H9 (cell line): ENCODE results near the gene TMEM52B. TPM values are rescaled to one million over a fixed set of nuclear protein-coding genes. Genes with fewer than 3 reads are reported as not detected.

Experiments used
- DNase-seq: peaks from one replicate; pipeline ENCODE4 v3.0.0-alpha.2; 2017
- H2AFZ ChIP-seq: one replicate; pipeline ENCODE4 v1.6.1; 2013; ENCODE audit warnings: mild to moderate bottlenecking, low read length, control low read depth, moderate library complexity
- H2AK5ac ChIP-seq: 2 replicates; pipeline ENCODE4 v1.6.1; 2013; ENCODE audit warnings: low read length, control low read depth, mixed read lengths; ENCODE audit not compliant: insufficient read length
- H2BK120ac ChIP-seq: one replicate; pipeline ENCODE4 v1.6.1; 2013; ENCODE audit warnings: low read depth, mild to moderate bottlenecking, low read length, control low read depth, inconsistent platforms; ENCODE audit not compliant: poor library complexity, severe bottlenecking
- H2BK12ac ChIP-seq: 2 replicates; pipeline ENCODE4 v1.6.1; 2013; ENCODE audit warnings: low read length, control low read depth, mixed read lengths, low read depth; ENCODE audit not compliant: insufficient read length
- H2BK15ac ChIP-seq: 2 replicates; pipeline ENCODE4 v1.6.1; 2013; ENCODE audit warnings: low read depth, low read length, control low read depth
- H2BK20ac ChIP-seq: one replicate; pipeline ENCODE4 v1.6.1; 2013; ENCODE audit warnings: low read depth, mild to moderate bottlenecking, low read length, control low read depth, inconsistent platforms; ENCODE audit not compliant: poor library complexity, severe bottlenecking
- H2BK5ac ChIP-seq: 2 replicates; pipeline ENCODE4 v1.6.1; 2013; ENCODE audit warnings: low read length, control low read depth, mixed read lengths; ENCODE audit not compliant: insufficient read length
- H3K14ac ChIP-seq: 2 replicates; pipeline ENCODE4 v1.6.1; 2013; ENCODE audit warnings: low read length, control low read depth; ENCODE audit not compliant: insufficient read depth
- H3K18ac ChIP-seq: 2 replicates; pipeline ENCODE4 v1.6.1; 2013; ENCODE audit warnings: low read depth, mild to moderate bottlenecking, mixed read lengths, low read length, control low read depth; ENCODE audit not compliant: insufficient read length
- H3K23ac ChIP-seq: 2 replicates; pipeline ENCODE4 v1.6.1; 2013; ENCODE audit warnings: low read length, control low read depth, mixed read lengths, low read depth; ENCODE audit not compliant: insufficient read length
- H3K23me2 ChIP-seq: 2 replicates; pipeline ENCODE4 v1.6.1; 2013; ENCODE audit warnings: low read depth, mild to moderate bottlenecking, mixed read lengths, low read length, control low read depth; ENCODE audit not compliant: insufficient read length, poor library complexity, severe bottlenecking
- H3K27ac ChIP-seq: 2 replicates; pipeline ENCODE4 v1.5.1; 2013; ENCODE audit warnings: low read length, control low read depth, mixed read lengths, low read depth; ENCODE audit not compliant: insufficient read length
- H3K27me3 ChIP-seq: 2 replicates; pipeline ENCODE4 v1.6.1; 2013; ENCODE audit warnings: low read length, control low read depth, inconsistent platforms; ENCODE audit not compliant: insufficient read depth
- H3K4ac ChIP-seq: 2 replicates; pipeline ENCODE4 v1.6.1; 2013; ENCODE audit warnings: low read depth, mild to moderate bottlenecking, control low read depth, inconsistent platforms, low read length, moderate library complexity
- H3K4me1 ChIP-seq: 2 replicates; pipeline ENCODE4 v1.6.1; 2013; ENCODE audit warnings: low read length, control low read depth, inconsistent platforms; ENCODE audit not compliant: insufficient read depth
- H3K4me2 ChIP-seq: 2 replicates; pipeline ENCODE4 v1.6.1; 2013; ENCODE audit warnings: low read length, control low read depth, mixed read lengths; ENCODE audit not compliant: insufficient read length, insufficient read depth
- H3K56ac ChIP-seq: 2 replicates; pipeline ENCODE4 v1.6.1; 2013; ENCODE audit warnings: low read depth, mild to moderate bottlenecking, mixed read lengths, low read length, control low read depth; ENCODE audit not compliant: insufficient read length
- H3K79me1 ChIP-seq: 2 replicates; pipeline ENCODE4 v1.6.1; 2013; ENCODE audit warnings: low read depth, mild to moderate bottlenecking, moderate library complexity, low read length, control low read depth, inconsistent platforms; ENCODE audit not compliant: insufficient read depth, poor library complexity, severe bottlenecking
- H3K79me2 ChIP-seq: 2 replicates; pipeline ENCODE4 v1.6.1; 2013; ENCODE audit warnings: low read length, control low read depth, inconsistent platforms; ENCODE audit not compliant: insufficient read depth
- H3K9ac ChIP-seq: 2 replicates; pipeline ENCODE4 v1.6.1; 2013; ENCODE audit warnings: low read length, control low read depth, mixed read lengths; ENCODE audit not compliant: insufficient read length; ENCODE audit errors: extremely low read depth
- H3K9me3 ChIP-seq: one replicate; pipeline ENCODE4 v1.6.1; 2013; ENCODE audit warnings: low read depth, low read length, inconsistent platforms; ENCODE audit not compliant: control insufficient read depth
- H3T11ph ChIP-seq: one replicate; pipeline ENCODE4 v1.6.1; 2013; ENCODE audit warnings: mild to moderate bottlenecking, low read length, control low read depth, inconsistent platforms
- H4K20me1 ChIP-seq: one replicate; pipeline ENCODE4 v1.6.1; 2013; ENCODE audit not compliant: control insufficient read depth, insufficient read length, insufficient read depth
- H4K5ac ChIP-seq: 2 replicates; pipeline ENCODE4 v1.6.1; 2013; ENCODE audit warnings: low read depth, mild to moderate bottlenecking, mixed read lengths, low read length, control low read depth; ENCODE audit not compliant: insufficient read length
- H4K8ac ChIP-seq: replicated peaks from 2 replicates; pipeline ENCODE4 v1.6.1; 2013; ENCODE audit warnings: low read length, control low read depth, mixed read lengths, low read depth; ENCODE audit not compliant: insufficient read length
- H4K91ac ChIP-seq: 2 replicates; pipeline ENCODE4 v1.6.1; 2013; ENCODE audit warnings: low read depth, mild to moderate bottlenecking, moderate library complexity, mixed read lengths, low read length, control low read depth; ENCODE audit not compliant: insufficient read length
- H3K27ac Mint-ChIP-seq, 3 experiments: 2 replicates in 2 of 3; 3 replicates in 1 of 3; pipeline ENCODE4 v1.8.0; 2020 to 2021; ENCODE audit warnings: mixed read lengths in 3 of 3, mild to moderate bottlenecking in 1 of 3, moderate library complexity in 1 of 3
- H3K27me3 Mint-ChIP-seq: 2 replicates; pipeline ENCODE4 v1.8.0; 2021; ENCODE audit warnings: low read depth, mild to moderate bottlenecking, moderate library complexity, mixed read lengths
- H3K36me3 Mint-ChIP-seq, 3 experiments: 2 replicates in 2 of 3; 3 replicates in 1 of 3; pipeline ENCODE4 v1.8.0; 2020 to 2021; ENCODE audit warnings: low read depth in 3 of 3, mixed read lengths in 3 of 3; ENCODE audit not compliant: insufficient read depth in 1 of 3
- H3K4me1 Mint-ChIP-seq, 2 experiments: 2 replicates each; pipeline ENCODE4 v1.8.0; 2020; ENCODE audit warnings: mixed read lengths in 2 of 2
- H3K4me3 Mint-ChIP-seq, 2 experiments: 2 replicates in 1 of 2; 3 replicates in 1 of 2; pipeline ENCODE4 v1.8.0; 2020 to 2021; ENCODE audit warnings: mild to moderate bottlenecking in 2 of 2, mixed read lengths in 2 of 2, moderate library complexity in 1 of 2
- H3K9me3 Mint-ChIP-seq, 2 experiments: 2 replicates in 1 of 2; 3 replicates in 1 of 2; pipeline ENCODE4 v1.8.0; 2020; ENCODE audit warnings: mild to moderate bottlenecking in 2 of 2, mixed read lengths in 2 of 2, moderate library complexity in 1 of 2
- CTCF ChIP-seq: fragments of 200-600 bp; sonication (generic); conservative IDR thresholded peaks from 3 replicates; pipeline ENCODE4 v1.8.0; 2021; ENCODE audit warnings: antibody characterized with exemption, mild to moderate bottlenecking
- WGBS: extraction: QIAGEN DNeasy Blood & Tissue Kit; methylation state at CpG from one replicate; pipeline ENCODE4 v1.1.7; 2013; ENCODE audit warnings: missing lambda C conversion rate, low lambda C conversion rate, mixed read lengths; ENCODE audit not compliant: insufficient read length; ENCODE audit errors: extremely low coverage; 5-methylcytosine and 5-hydroxymethylcytosine counted together
- total RNA-seq: library from RNA; stranded (reverse); gene quantifications from 2 replicates; pipeline ENCODE4 v1.2.1, GENCODE V29; 2021

TMEM52B gene
- total RNA-seq, 1 experiment from 2014 or later, result not detected

GRCh38 chr12:10184261-10184843 is 5.5 kb downstream of the TMEM52B start:
- Histone ChIP-seq H3K23me2 (no peaks in the 10 kb centered on the region), H4K8ac (no peak overlapping the region), H3K18ac (no peak overlapping the region), H2AK5ac (no peak overlapping the region), H3K4me2 (no peak overlapping the region), H3K4ac (no peak overlapping the region), H4K20me1 (no peaks in the 10 kb centered on the region), H3K14ac (no peak overlapping the region), H3K79me2 (no peaks in the 10 kb centered on the region), H2BK120ac (no peak overlapping the region), H3K23ac (no peak overlapping the region), H3K27ac (no peak overlapping the region), H3K9ac (no peak overlapping the region), H3T11ph (no peak overlapping the region), H3K56ac (no peak overlapping the region), H2BK15ac (no peak overlapping the region), H4K5ac (no peak overlapping the region), H2BK5ac (no peak overlapping the region), H2BK20ac (no peak overlapping the region), H4K91ac (no peak overlapping the region), H2BK12ac (no peak overlapping the region), H3K27me3 (no peaks in the 10 kb centered on the region), H3K9me3 (no peaks in the 10 kb centered on the region), H2AFZ (no peak overlapping the region), H3K79me1 (no peaks in the 10 kb centered on the region), H3K4me1 (no peaks in the 10 kb centered on the region)
- H3K4me1 Mint-ChIP-seq, result peaks cover 5 to 6% of the 10 kb centered on the region in 2 experiments; a peak in 3 of 4 replicates
- no CpG with 5 or more reads among the region's 7 CpGs for WGBS
- H3K36me3 Mint-ChIP-seq, result peaks cover 0 to 4% (median 0%) of the 10 kb centered on the region in 3 experiments; a peak in 1 of 7 replicates
- no peak overlapping the region for H3K27ac Mint-ChIP-seq
- H3K4me3 Mint-ChIP-seq, result no peak overlapping the region
- no peak for TF ChIP-seq CTCF
- H3K27me3 Mint-ChIP-seq, result no peaks in the 10 kb centered on the region
- peaks cover 0 to 2% of the 10 kb centered on the region in 2 experiments; a peak in 1 of 5 replicates for H3K9me3 Mint-ChIP-seq
- DNase-seq, result no peak
